Spinal cord (tissue), 10 donors: ENCODE results near the gene RNF44. TPM values are rescaled to one million over a fixed set of nuclear protein-coding genes. Genes with fewer than 3 reads are reported as not detected.

ENCODE experiments used
- DNase-seq, 6 donors: peaks; one replicate each; pipeline versions ENCODE4 v3.0.0 to v3.0.0-alpha.2; 2013 to 2015; ENCODE audit warnings: low spot score in 6 of 6, low read depth in 4 of 6
- H3K27ac ChIP-seq: one replicate; pipeline ENCODE4 v1.5.1; 2013; ENCODE audit warnings: low read depth, low read length, control low read depth
- H3K27me3 ChIP-seq: one replicate; pipeline ENCODE4 v1.6.1; 2013; ENCODE audit warnings: low read length; ENCODE audit not compliant: control insufficient read depth, insufficient read depth
- H3K36me3 ChIP-seq: one replicate; pipeline ENCODE4 v1.6.1; 2013; ENCODE audit warnings: low read length; ENCODE audit not compliant: control insufficient read depth, insufficient read depth
- H3K4me1 ChIP-seq: one replicate; pipeline ENCODE4 v1.6.1; 2013; ENCODE audit warnings: low read length; ENCODE audit not compliant: control insufficient read depth, insufficient read depth
- H3K4me3 ChIP-seq: one replicate; pipeline ENCODE4 v1.5.1; 2013; ENCODE audit warnings: low read depth, low read length, control low read depth
- H3K9me3 ChIP-seq: one replicate; pipeline ENCODE4 v1.6.1; 2013; ENCODE audit warnings: low read length; ENCODE audit not compliant: control insufficient read depth, insufficient read depth
- WGBS: methylation state at CpG from one replicate; pipeline ENCODE4 v1.1.5; 2013; ENCODE audit warnings: missing lambda C conversion rate; ENCODE audit not compliant: insufficient coverage; 5-methylcytosine and 5-hydroxymethylcytosine counted together
- polyA plus RNA-seq, 2 donors: library from polyadenylated mRNA; unstranded; fragments of 120-200 nt; gene quantifications; one replicate each; pipeline ENCODE4 v1.2.1, GENCODE V29; 2013; ENCODE audit not compliant: insufficient read length in 2 of 2
- total RNA-seq, 2 donors: library from RNA; depleted of rRNA in 1 of 2; stranded (reverse); fragments of 120-200 nt in 1 of 2; fragments of >200 nt in 1 of 2; gene quantifications; one replicate each; pipeline versions ENCODE4 v1.2.3 to v1.2.4, GENCODE V29; 2013 to 2014
- donor health status: healthy.

RNF44 gene
- total and polyA plus RNA-seq, 4 donors: 8.1 to 74.9 (median 41.1) TPM

- Histone ChIP-seq H3K4me1 (peaks cover 22% of the 10 kb centered on the region), H3K27ac (no peak overlapping the region), H3K27me3 (no peaks in the 10 kb centered on the region), H3K4me3 (no peak overlapping the region), H3K9me3 (no peaks in the 10 kb centered on the region), H3K36me3 (peaks cover 4% of the 10 kb centered on the region)
- no peak for DNase-seq
- 44% methylated on average over 10 of the region's 10 CpGs for WGBS
Measured at GRCh38 chr5:176574297-176574591, 37.0 kb upstream of the RNF44 start.

DNA sequence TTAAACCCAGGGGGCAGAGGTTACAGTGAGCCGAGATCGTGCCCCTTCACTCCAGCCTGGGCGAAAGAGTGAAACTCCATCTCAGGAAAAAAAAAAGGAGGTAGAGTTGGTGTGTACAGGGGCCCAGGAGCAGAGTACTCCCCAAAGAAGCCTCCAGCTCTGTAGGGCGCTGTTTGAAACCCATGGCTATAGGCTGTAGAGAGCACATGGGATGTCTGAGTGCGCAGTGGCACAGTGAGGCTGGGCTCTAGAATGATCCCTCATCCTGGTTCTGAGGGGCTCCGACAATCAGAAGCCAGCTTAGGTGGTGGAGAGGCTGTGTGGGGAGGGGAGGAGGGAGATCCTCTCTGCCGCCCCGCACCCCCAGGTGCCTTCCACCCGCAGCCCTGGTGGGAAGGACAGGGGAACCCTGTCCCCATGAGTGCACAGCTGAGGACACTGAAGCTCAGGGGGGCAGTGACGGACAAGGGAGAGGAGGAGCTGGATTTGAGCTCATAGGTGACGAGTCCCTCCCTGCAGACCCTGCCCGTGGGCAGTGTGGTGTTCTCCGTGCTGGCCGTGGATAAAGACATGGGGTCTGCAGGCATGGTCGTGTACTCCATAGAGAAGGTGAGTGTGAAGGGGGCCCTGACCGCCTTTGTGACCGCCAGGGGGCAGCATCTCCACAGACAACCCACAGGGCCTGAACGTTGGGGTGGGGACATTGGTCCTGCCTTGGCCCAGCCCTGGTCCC is 36.5 kb upstream of the RNF44 start:
- H3K4me3 ChIP-seq: no peak overlapping the region
- H3K27ac ChIP-seq: no peak overlapping the region
- WGBS: 38% methylated on average over 17 of the region's 18 CpGs
- peaks cover 4% of the 10 kb centered on the region for H3K36me3 ChIP-seq
- H3K9me3 ChIP-seq: no peaks in the 10 kb centered on the region
- H3K27me3 ChIP-seq: no peaks in the 10 kb centered on the region
- DNase-seq: peak in 5 of 6 donors; percentile 17 to 77 (median 37)
- peaks cover 19% of the 10 kb centered on the region for H3K4me1 ChIP-seq

GRCh38 chr5:176570044-176570443 is 32.8 kb upstream of the RNF44 start:
- 77% methylated on average over 6 of the region's 6 CpGs for WGBS
- H3K27ac ChIP-seq: no peak overlapping the region

GRCh38 chr5:176568657-176569056 is 31.5 kb upstream of the RNF44 start:
- Histone ChIP-seq H3K9me3 (no peaks in the 10 kb centered on the region), H3K36me3 (no peaks in the 10 kb centered on the region), H3K4me3 (no peak overlapping the region), H3K27ac (no peak overlapping the region), H3K4me1 (no peaks in the 10 kb centered on the region), H3K27me3 (no peaks in the 10 kb centered on the region)
- no peak for DNase-seq
- WGBS: 70% methylated on average over 10 of the region's 18 CpGs

More at GRCh38 chr5:176570044-176570443, 32.8 kb upstream of the RNF44 start:
- Histone ChIP-seq H3K4me3 (no peak overlapping the region), H3K4me1 (peaks cover 6% of the 10 kb centered on the region), H3K27me3 (no peaks in the 10 kb centered on the region), H3K9me3 (no peaks in the 10 kb centered on the region), H3K36me3 (no peaks in the 10 kb centered on the region)
- no peak for DNase-seq

- no peak overlapping the region for H3K27ac ChIP-seq
- DNase-seq: no peak
- H3K36me3 ChIP-seq: no peaks in the 10 kb centered on the region
- no peaks in the 10 kb centered on the region for H3K9me3 ChIP-seq
- WGBS: 50% methylated on average over 4 of the region's 6 CpGs
- H3K4me3 ChIP-seq: no peak overlapping the region
- H3K27me3 ChIP-seq: no peaks in the 10 kb centered on the region
- H3K4me1 ChIP-seq: peaks cover 4% of the 10 kb centered on the region
Measured at GRCh38 chr5:176565760-176566288, 28.6 kb upstream of the RNF44 start.

DNA sequence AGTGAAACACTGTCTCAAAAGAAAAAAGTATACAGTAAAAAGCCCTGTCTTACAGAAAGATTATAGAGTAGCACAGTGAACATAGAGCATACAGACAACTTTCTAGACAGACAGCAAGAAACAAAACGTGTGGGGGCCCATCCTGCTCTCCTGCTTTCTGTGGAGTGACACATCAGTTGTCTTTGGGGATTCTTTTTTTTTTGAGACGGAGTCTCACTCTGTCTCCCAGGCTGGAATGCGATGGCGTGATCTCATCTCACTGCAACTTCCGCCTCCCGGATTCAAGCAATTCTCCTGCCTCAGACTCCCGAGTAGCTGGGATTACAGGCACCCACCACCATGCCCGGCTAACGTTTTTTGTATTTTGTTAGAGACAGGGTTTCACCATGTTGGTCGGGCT is 26.8 kb upstream of the RNF44 start:
- no peak overlapping the region for H3K27ac ChIP-seq
- no peaks in the 10 kb centered on the region for H3K27me3 ChIP-seq
- peaks cover 4% of the 10 kb centered on the region for H3K4me1 ChIP-seq
- no peak for DNase-seq
- no peak overlapping the region for H3K4me3 ChIP-seq
- H3K36me3 ChIP-seq: no peaks in the 10 kb centered on the region
- H3K9me3 ChIP-seq: no peaks in the 10 kb centered on the region
- 95% methylated on average over 5 of the region's 10 CpGs for WGBS

- DNase-seq: no peak
- Histone ChIP-seq H3K4me1 (peaks cover 4% of the 10 kb centered on the region), H3K36me3 (no peaks in the 10 kb centered on the region), H3K9me3 (no peaks in the 10 kb centered on the region), H3K4me3 (no peak overlapping the region), H3K27ac (no peak overlapping the region), H3K27me3 (no peaks in the 10 kb centered on the region)
- 68% methylated on average over 8 of the region's 10 CpGs for WGBS
Measured at GRCh38 chr5:176562189-176562588, 25.0 kb upstream of the RNF44 start.

DNA sequence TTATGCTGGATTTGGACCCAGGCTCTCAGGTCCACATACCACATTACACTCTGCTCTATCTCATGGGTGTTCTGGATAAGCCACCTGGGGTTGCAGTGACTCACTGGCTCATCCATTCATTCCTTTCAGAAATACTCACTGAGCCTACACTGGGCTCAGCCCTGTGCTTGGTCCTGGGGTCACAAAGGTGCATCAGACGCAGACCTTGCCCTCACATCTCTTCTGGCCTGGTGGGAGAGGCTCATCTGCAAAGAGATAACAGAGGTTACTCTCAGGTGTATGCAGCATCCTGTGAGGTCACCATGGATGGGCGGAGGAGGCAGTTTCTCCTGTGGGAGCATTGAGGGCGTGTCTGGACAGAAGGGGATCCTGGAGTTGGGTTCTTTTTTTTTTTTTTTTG is 24.1 kb upstream of the RNF44 start:
- 90% methylated on average over 2 of the region's 3 CpGs for WGBS
- Histone ChIP-seq H3K4me1 (peaks cover 4% of the 10 kb centered on the region), H3K27me3 (no peaks in the 10 kb centered on the region), H3K9me3 (no peaks in the 10 kb centered on the region), H3K27ac (no peak overlapping the region), H3K36me3 (no peaks in the 10 kb centered on the region), H3K4me3 (no peak overlapping the region)
- no peak for DNase-seq

DNA sequence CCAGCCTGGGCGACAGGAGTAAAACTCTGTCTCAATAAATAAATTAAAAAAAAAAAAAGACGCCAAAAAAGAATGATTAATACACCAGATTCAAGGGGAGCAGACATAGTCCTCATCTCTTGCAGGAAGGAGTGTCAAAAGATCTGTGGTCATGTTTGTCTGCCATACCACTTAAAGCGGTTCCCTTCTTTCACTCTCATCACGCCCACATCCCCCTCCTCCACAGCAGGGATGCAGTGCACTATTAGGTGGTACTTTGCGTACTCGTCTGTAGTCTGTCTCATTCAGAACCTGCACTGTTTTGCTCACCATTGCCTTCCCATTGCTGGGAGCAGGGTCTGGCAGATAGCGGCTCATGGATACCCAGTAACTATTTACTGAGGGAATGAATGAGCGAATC is 23.2 kb upstream of the RNF44 start:
- Histone ChIP-seq H3K36me3 (no peaks in the 10 kb centered on the region), H3K27me3 (no peaks in the 10 kb centered on the region), H3K27ac (no peak overlapping the region), H3K9me3 (no peaks in the 10 kb centered on the region), H3K4me3 (no peak overlapping the region), H3K4me1 (peaks cover 4% of the 10 kb centered on the region)
- DNase-seq: no peak
- 88% methylated on average over 4 of the region's 8 CpGs for WGBS

GRCh38 chr5:176559683-176560082 is 22.5 kb upstream of the RNF44 start:
- H3K4me3 ChIP-seq: no peak overlapping the region
- WGBS: 62% methylated on average over 4 of the region's 5 CpGs
- H3K36me3 ChIP-seq: no peaks in the 10 kb centered on the region
- H3K4me1 ChIP-seq: peaks cover 4% of the 10 kb centered on the region
- no peaks in the 10 kb centered on the region for H3K27me3 ChIP-seq
- H3K9me3 ChIP-seq: no peaks in the 10 kb centered on the region
- no peak overlapping the region for H3K27ac ChIP-seq
- no peak for DNase-seq
